Small intestine (tissue), 16 donors: Measurements from ENCODE around the gene OR52N1. TPM values are rescaled to one million over a fixed set of nuclear protein-coding genes. Genes with fewer than 3 reads are reported as not detected.
A peak's percentile ranks its signal among the peaks of the same experiment; 100 is the strongest.

Experiments used
- DNase-seq, 2 donors: peaks; one replicate each; pipeline versions ENCODE4 v3.0.0 to v3.0.0-alpha.2; 2013
- FAIRE-seq: peaks from 2 replicates; lab custom pipeline; 2012; peaks lifted over from hg19 to GRCh38; lab: Jason Lieb, UNC
- H3K27ac ChIP-seq, 3 donors: one replicate each; pipeline ENCODE4 v1.5.1; 2013; ENCODE audit warnings: low read length in 2 of 3, mild to moderate bottlenecking in 2 of 3, control low read depth in 1 of 3, inconsistent platforms in 1 of 3, low read depth in 1 of 3, moderate library complexity in 1 of 3
- H3K27me3 ChIP-seq, 3 donors: one replicate each; pipeline ENCODE4 v1.6.1; 2013; ENCODE audit warnings: low read length in 3 of 3, inconsistent platforms in 1 of 3; ENCODE audit not compliant: control insufficient read depth in 3 of 3, insufficient read depth in 3 of 3
- H3K36me3 ChIP-seq, 3 donors: one replicate each; pipeline ENCODE4 v1.6.1; 2013; ENCODE audit warnings: low read length in 3 of 3, inconsistent platforms in 1 of 3, low read depth in 1 of 3, mild to moderate bottlenecking in 1 of 3, moderate library complexity in 1 of 3; ENCODE audit not compliant: control insufficient read depth in 3 of 3, insufficient read depth in 2 of 3
- H3K4me1 ChIP-seq, 3 donors: one replicate each; pipeline ENCODE4 v1.6.1; 2013; ENCODE audit warnings: low read length in 2 of 3, inconsistent platforms in 1 of 3, low read depth in 1 of 3, mild to moderate bottlenecking in 1 of 3, moderate library complexity in 1 of 3; ENCODE audit not compliant: control insufficient read depth in 3 of 3, insufficient read depth in 2 of 3
- H3K4me3 ChIP-seq, 3 donors: one replicate each; pipeline ENCODE4 v1.5.1; 2013; ENCODE audit warnings: low read length in 3 of 3, control low read depth in 1 of 3, inconsistent platforms in 1 of 3, low read depth in 1 of 3, mild to moderate bottlenecking in 1 of 3, moderate library complexity in 1 of 3
- H3K9me3 ChIP-seq, 2 donors: one replicate each; pipeline ENCODE4 v1.6.1; 2013; ENCODE audit warnings: low read depth in 1 of 2, low read length in 1 of 2; ENCODE audit not compliant: control insufficient read depth in 2 of 2, insufficient read depth in 1 of 2
- WGBS, 3 donors: extraction: QIAGEN DNeasy Blood & Tissue Kit; methylation state at CpG; one replicate each; pipeline ENCODE4 v1.1.7; 2013; 5-methylcytosine and 5-hydroxymethylcytosine counted together
- long read RNA-seq, 10 donors: transcript quantifications; one replicate each; lab custom pipeline, GENCODE V29; 2026
- polyA plus RNA-seq, 4 donors: library from polyadenylated mRNA; stranded (reverse) in 3 of 4; unstranded in 1 of 4; fragments of 200-250 nt in 3 of 4; fragments of 120-200 nt in 1 of 4; gene quantifications; one replicate each; pipeline versions ENCODE4 v1.2.1 to v1.2.3, GENCODE V29; 2013
- donor health status: healthy with polysubstance abuse.
- donor health status: control.
- donor health status: control.
- donor health status: Bipolar disorder and iron deficiency.
- donor health status: healthy.

The OR52N1 gene
- not detected for polyA plus RNA-seq
- long read RNA-seq, donor 1 = 0 reads
- long read RNA-seq, donor 2 = 0 reads
- long read RNA-seq, donor 3 = 0 reads
- long read RNA-seq, donor 4 = 0 reads
- long read RNA-seq, donor 5 = 0 reads
- long read RNA-seq, donor 6 = 0 reads
- long read RNA-seq, donor 7 = 0 reads
- long read RNA-seq, donor 8 = 0 reads
- long read RNA-seq, donor 9 = 0 reads
- long read RNA-seq, donor 10 = 0 reads

GRCh38 chr11:5791165-5791564 lies at the start of gene OR52N1:
OR52N1 (minus strand) TSS chr11:5791265; CDS start chr11:5788816, 2,449 bp downstream.
- H3K4me1 ChIP-seq = no peaks in the 10 kb centered on the region
- DNase-seq (no peak), FAIRE-seq (no peak)
- H3K27ac ChIP-seq = no peak within 1 kb of the TSS
- H3K4me3 ChIP-seq = no peak within 1 kb of the TSS
- no peaks in the 10 kb centered on the region for H3K36me3 ChIP-seq
- 74 to 84% (median 77%) methylated on average over 3 of the region's 3 CpGs for whole genome bisulfite sequencing, 3 donors
- H3K27me3 ChIP-seq = no peaks in the 10 kb centered on the region
- H3K9me3 ChIP-seq = no peaks in the 10 kb centered on the region

- FAIRE-seq = no peak
- 88 to 97% (median 95%) methylated on average over 2 of the region's 2 CpGs for WGBS, 3 donors
- no peaks in the 10 kb centered on the region for H3K9me3 ChIP-seq
- no peak for DNase-seq
- no peak overlapping the region for H3K4me3 ChIP-seq
- H3K36me3 ChIP-seq = no peaks in the 10 kb centered on the region
- no peaks in the 10 kb centered on the region for H3K27me3 ChIP-seq
- H3K27ac ChIP-seq = no peak overlapping the region
- no peaks in the 10 kb centered on the region for H3K4me1 ChIP-seq
Observed at GRCh38 chr11:5837695-5838094, 46.6 kb upstream of the OR52N1 start.

GRCh38 chr11:5833446-5833845 lies 42.4 kb upstream of the OR52N1 start:
- FAIRE-seq = no peak
- no peak for DNase-seq
- WGBS, 3 donors = 41 to 63% (median 59%) methylated on average over 2 of the region's 2 CpGs

GRCh38 chr11:5831196-5831829 lies 40.2 kb upstream of the OR52N1 start:
- Histone ChIP-seq H3K9me3 (no peaks in the 10 kb centered on the region), H3K4me1 (no peaks in the 10 kb centered on the region), H3K4me3 (no peak overlapping the region), H3K36me3 (no peaks in the 10 kb centered on the region), H3K27ac (no peak overlapping the region), H3K27me3 (no peaks in the 10 kb centered on the region)
- DNase-seq (no peak), FAIRE-seq (no peak)
- WGBS, 3 donors = 72 to 84% (median 79%) methylated on average over 5 to 6 of the region's 6 CpGs

More at GRCh38 chr11:5833446-5833845, 42.4 kb upstream of the OR52N1 start:
- Histone ChIP-seq H3K9me3 (no peaks in the 10 kb centered on the region), H3K27me3 (no peaks in the 10 kb centered on the region), H3K4me3 (no peak overlapping the region), H3K36me3 (no peaks in the 10 kb centered on the region), H3K27ac (no peak overlapping the region), H3K4me1 (no peaks in the 10 kb centered on the region)

- 9 to 28% (median 9%) methylated on average over 1 of the region's 1 CpG for WGBS, 3 donors
- Histone ChIP-seq H3K27ac (no peak overlapping the region), H3K9me3 (no peaks in the 10 kb centered on the region), H3K27me3 (no peaks in the 10 kb centered on the region), H3K4me3 (no peak overlapping the region), H3K4me1 (no peaks in the 10 kb centered on the region), H3K36me3 (no peaks in the 10 kb centered on the region)
- FAIRE-seq = no peak
- DNase-seq = peak in 1 of 2 donors; percentile 4
Observed at GRCh38 chr11:5818245-5818886, 27.3 kb upstream of the OR52N1 start.

GRCh38 chr11:5815534-5815933 lies 24.5 kb upstream of the OR52N1 start:
- Histone ChIP-seq H3K27ac (no peak overlapping the region), H3K9me3 (no peaks in the 10 kb centered on the region), H3K4me1 (no peaks in the 10 kb centered on the region), H3K27me3 (no peaks in the 10 kb centered on the region), H3K36me3 (no peaks in the 10 kb centered on the region), H3K4me3 (no peak overlapping the region)
- FAIRE-seq (no peak), DNase-seq (no peak)
- 54 to 63% (median 58%) methylated on average over 4 of the region's 4 CpGs for WGBS, 3 donors

- Histone ChIP-seq H3K9me3 (no peaks in the 10 kb centered on the region), H3K4me3 (no peak overlapping the region), H3K36me3 (no peaks in the 10 kb centered on the region), H3K27me3 (peaks cover 0 to 11% (median 3%) of the 10 kb centered on the region in 3 donors), H3K27ac (no peak overlapping the region), H3K4me1 (peaks cover 0 to 3% (median 0%) of the 10 kb centered on the region in 3 donors)
- no peak for DNase-seq
- 76 to 84% (median 81%) methylated on average over 6 of the region's 6 CpGs for WGBS, 3 donors
- no peak for FAIRE-seq
Observed at GRCh38 chr11:5809905-5810795, 19.1 kb upstream of the OR52N1 start.

GRCh38 chr11:5809122-5809519 lies 18.1 kb upstream of the OR52N1 start:
- Histone ChIP-seq H3K27ac (no peak overlapping the region), H3K36me3 (no peaks in the 10 kb centered on the region), H3K27me3 (peaks cover 0 to 11% (median 3%) of the 10 kb centered on the region in 3 donors), H3K4me3 (peak overlapping the region; percentile 10 to 44 (median 39)), H3K4me1 (peaks cover 0 to 3% (median 0%) of the 10 kb centered on the region in 3 donors), H3K9me3 (no peaks in the 10 kb centered on the region)
- DNase-seq (peak; percentile 11 to 22), FAIRE-seq (no peak)
- WGBS, 3 donors = 6 to 28% (median 16%) methylated on average over 5 of the region's 5 CpGs
